Kidney (tissue), 14 donors: ENCODE measurements around the gene MCTP2. TPM values are rescaled to one million over a fixed set of nuclear protein-coding genes. Genes with fewer than 3 reads are reported as not detected.

ENCODE experiments used
- DNase-seq, 5 donors: peaks; one replicate each; pipeline ENCODE4 v3.0.0-alpha.2; 2013 to 2020
- FAIRE-seq: peaks from 2 replicates; lab custom pipeline; 2012; peaks lifted over from hg19 to GRCh38; lab: Jason Lieb, UNC
- H3K27ac ChIP-seq, 2 donors: one replicate each; pipeline ENCODE4 v1.7.0; 2013; ENCODE audit warnings: low read depth in 2 of 2, low read length in 2 of 2, inconsistent platforms in 1 of 2
- H3K27me3 ChIP-seq: one replicate; pipeline ENCODE4 v1.7.1; 2013; ENCODE audit warnings: low read length, inconsistent platforms; ENCODE audit not compliant: control insufficient read depth, insufficient read depth
- H3K36me3 ChIP-seq, 3 donors: one replicate each; pipeline versions ENCODE4 v1.7.0 to v1.7.1; 2013; ENCODE audit warnings: low read length in 3 of 3, control low read depth in 1 of 3, inconsistent platforms in 1 of 3; ENCODE audit not compliant: insufficient read depth in 3 of 3, control insufficient read depth in 2 of 3
- H3K4me1 ChIP-seq, 3 donors: one replicate each; pipeline versions ENCODE4 v1.7.0 to v1.7.1; 2013; ENCODE audit warnings: low read length in 3 of 3, inconsistent platforms in 1 of 3, low read depth in 1 of 3; ENCODE audit not compliant: control insufficient read depth in 2 of 3, insufficient read depth in 2 of 3
- H3K4me3 ChIP-seq, 3 donors: one replicate each; pipeline versions ENCODE4 v1.7.0 to v1.8.1; 2013; ENCODE audit warnings: low read length in 3 of 3, control low read depth in 1 of 3, inconsistent platforms in 1 of 3
- H3K9ac ChIP-seq, 3 donors: one replicate each; pipeline versions ENCODE4 v1.7.0 to v1.7.1; 2013; ENCODE audit warnings: low read length in 3 of 3, control low read depth in 1 of 3, inconsistent platforms in 1 of 3
- H3K9me3 ChIP-seq, 3 donors: one replicate each; pipeline versions ENCODE4 v1.7.0 to v1.7.1; 2013; ENCODE audit warnings: low read length in 3 of 3, control low read depth in 1 of 3, inconsistent platforms in 1 of 3; ENCODE audit not compliant: control insufficient read depth in 2 of 3, insufficient read depth in 1 of 3
- CTCF ChIP-seq: IDR thresholded peaks from 3 replicates; pipeline ENCODE4 v1.5.1; 2012; ENCODE audit warnings: mild to moderate bottlenecking, moderate library complexity, borderline replicate concordance; ENCODE audit not compliant: insufficient read depth; ENCODE audit errors: extremely low read depth
- intact Hi-C: fragments of 100-400 bp; cut with DNase I; formaldehyde crosslinking; loops from one replicate; pipeline ENCODE4 v1.11.1; 2022
- polyA plus RNA-seq: library from polyadenylated mRNA; stranded (reverse); fragments of 350-450 nt; fragmentation: Illumina TruSeq; extraction: RNeasy Lipid Tissue Mini Kit (QIAGEN cat#74804); gene quantifications from one replicate; pipeline ENCODE4 v1.2.3, GENCODE V29; 2014; ENCODE audit warnings: low read depth, low replicate concordance; ENCODE audit not compliant: insufficient read depth
- total RNA-seq: library from RNA; stranded (reverse); fragmentation: NEBNext Ultra II Directional; extraction: Animal tissue kit (Norgen Biotek cat#: 25700); gene quantifications from one replicate; pipeline ENCODE4 v1.2.1, GENCODE V29; 2021
- donor health status: control.
- donor health status: control.
- donor health status: control.
- donor health status: control.
- donor health status: control.
- donor health status: DM: yes; HTN: yes; CAD: no.
- donor health status: Normal renal cell carcinoma (clear cell type).

The MCTP2 gene
- total and polyA plus RNA-seq, 2 donors from 2014 or later: 1.2 to 21.1 TPM

DNA sequence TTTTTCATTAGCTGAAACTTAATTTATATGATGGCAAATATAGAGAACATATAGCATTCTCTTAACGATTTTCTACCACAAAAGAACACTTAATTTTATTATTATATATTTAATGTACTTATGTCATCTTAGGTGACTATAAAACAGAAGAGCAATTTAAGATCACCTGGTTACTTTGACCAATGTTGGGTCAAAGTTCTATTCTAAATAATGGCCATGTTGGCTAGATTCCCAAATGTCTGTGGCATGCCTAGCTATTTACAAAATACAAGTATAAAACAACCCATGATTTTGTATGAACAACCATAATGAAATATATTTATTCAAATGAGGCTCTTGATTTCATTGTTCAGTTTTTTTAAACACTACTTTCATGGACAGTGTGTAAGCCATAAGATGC lies 200.9 kb downstream of the MCTP2 start:
- Histone ChIP-seq H3K9ac (no peak overlapping the region), H3K27ac (no peak overlapping the region), H3K27me3 (no peaks in the 10 kb centered on the region), H3K36me3 (no peaks in the 10 kb centered on the region), H3K4me3 (no peak overlapping the region), H3K4me1 (no peaks in the 10 kb centered on the region), H3K9me3 (no peaks in the 10 kb centered on the region)
- DNase-seq (no peak), FAIRE-seq (peak; percentile 27)
- intact Hi-C loops: no loop called here
- no peak for TF ChIP-seq CTCF

- FAIRE-seq (no peak), DNase-seq (no peak)
- no peak for TF ChIP-seq CTCF
- H3K36me3 ChIP-seq: no peaks in the 10 kb centered on the region
- H3K9ac ChIP-seq: no peak overlapping the region
- H3K4me1 ChIP-seq: peaks cover 0 to 4% (median 0%) of the 10 kb centered on the region in 3 donors
- intact Hi-C loops: no loop called here
- no peak overlapping the region for H3K4me3 ChIP-seq
- H3K27me3 ChIP-seq: no peaks in the 10 kb centered on the region
- no peak overlapping the region for H3K27ac ChIP-seq
- no peaks in the 10 kb centered on the region for H3K9me3 ChIP-seq
Observed at GRCh38 chr15:94439158-94439557, 207.8 kb downstream of the MCTP2 start.

DNA sequence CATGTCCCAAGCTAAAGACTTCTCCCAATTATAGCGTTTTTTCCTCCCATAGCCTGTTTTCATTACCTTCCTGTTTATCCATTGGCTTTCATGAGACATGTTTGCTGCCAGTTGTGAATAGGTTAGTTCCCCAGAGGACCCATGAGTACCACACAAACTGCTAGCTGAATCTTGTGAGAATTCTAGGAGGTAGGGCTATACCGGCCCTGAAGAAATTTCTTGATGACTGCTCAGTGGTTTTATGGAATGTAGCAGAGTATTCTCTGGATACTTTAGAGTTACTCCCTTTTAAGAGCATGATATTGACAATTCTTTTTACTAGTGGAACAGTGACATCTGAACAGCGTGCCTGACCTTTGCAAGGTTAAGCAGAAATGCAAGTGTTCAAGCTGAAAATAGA lies 210.4 kb downstream of the MCTP2 start:
- Histone ChIP-seq H3K9ac (no peak overlapping the region), H3K27me3 (no peaks in the 10 kb centered on the region), H3K27ac (no peak overlapping the region), H3K9me3 (no peaks in the 10 kb centered on the region), H3K4me1 (peaks cover 0 to 4% (median 0%) of the 10 kb centered on the region in 3 donors), H3K36me3 (no peaks in the 10 kb centered on the region), H3K4me3 (no peak overlapping the region)
- TF ChIP-seq CTCF: no peak
- intact Hi-C loops: no loop called here
- no peak for FAIRE-seq
- DNase-seq: peak in 1 of 5 donors; percentile 4

- Histone ChIP-seq H3K4me1 (peaks cover 0 to 4% (median 0%) of the 10 kb centered on the region in 3 donors), H3K9me3 (no peaks in the 10 kb centered on the region), H3K9ac (no peak overlapping the region), H3K4me3 (no peak overlapping the region), H3K27ac (no peak overlapping the region), H3K27me3 (no peaks in the 10 kb centered on the region), H3K36me3 (no peaks in the 10 kb centered on the region)
- intact Hi-C loops: no loop called here
- TF ChIP-seq CTCF: no peak
- DNase-seq (peak in 2 of 5 donors; percentile 13 to 27), FAIRE-seq (no peak)
Observed at GRCh38 chr15:94442480-94442879, 211.1 kb downstream of the MCTP2 start.
